Measurements from ENCODE around the gene MYO9B.

The MYO9B gene

GRCh38 chr19:17246681-17247425, 171.3 kb downstream of the MYO9B start:
- DNase-seq: no peak

DNA sequence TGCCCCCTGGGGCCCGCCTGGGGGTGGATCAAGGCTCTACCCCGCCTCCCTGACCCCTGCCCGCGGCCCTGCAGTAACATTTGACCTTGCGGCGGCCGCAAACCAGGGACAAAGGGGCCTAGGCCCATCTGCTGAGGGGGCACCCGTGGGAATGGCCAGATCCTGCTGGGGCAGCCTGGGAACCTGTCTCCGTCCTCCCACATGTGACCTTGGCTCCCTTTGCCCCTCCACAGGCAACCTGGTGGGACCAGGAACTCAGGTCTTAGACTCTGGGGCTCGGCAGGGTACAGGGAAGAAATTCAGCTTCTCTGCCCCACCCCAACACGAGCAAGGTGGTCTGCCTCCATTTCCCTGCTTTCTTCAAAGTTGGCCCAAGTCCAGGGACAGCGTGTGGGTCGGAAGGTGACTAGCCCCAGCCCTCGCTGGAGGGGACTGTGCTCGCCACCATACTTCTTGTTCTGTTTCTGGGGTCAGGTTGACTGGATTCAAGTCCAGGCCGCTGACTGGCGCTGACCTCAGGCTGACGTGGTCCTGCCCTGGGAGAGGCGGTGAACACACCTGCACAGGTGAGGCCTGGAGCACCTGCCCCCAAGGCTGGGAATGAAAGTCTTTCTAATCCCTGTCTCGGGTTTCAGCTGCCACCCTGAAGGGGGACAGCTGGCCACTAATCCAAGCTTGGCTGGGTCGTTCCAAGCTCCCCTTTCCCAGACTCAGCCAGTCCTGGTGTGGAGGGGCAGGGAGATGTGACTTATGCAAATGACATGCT, 172.6 kb downstream of the MYO9B start:
- DNase-seq: no peak

- DNase-seq: no peak
Measured at GRCh38 chr19:17249887-17250548, 174.4 kb downstream of the MYO9B start.

DNA sequence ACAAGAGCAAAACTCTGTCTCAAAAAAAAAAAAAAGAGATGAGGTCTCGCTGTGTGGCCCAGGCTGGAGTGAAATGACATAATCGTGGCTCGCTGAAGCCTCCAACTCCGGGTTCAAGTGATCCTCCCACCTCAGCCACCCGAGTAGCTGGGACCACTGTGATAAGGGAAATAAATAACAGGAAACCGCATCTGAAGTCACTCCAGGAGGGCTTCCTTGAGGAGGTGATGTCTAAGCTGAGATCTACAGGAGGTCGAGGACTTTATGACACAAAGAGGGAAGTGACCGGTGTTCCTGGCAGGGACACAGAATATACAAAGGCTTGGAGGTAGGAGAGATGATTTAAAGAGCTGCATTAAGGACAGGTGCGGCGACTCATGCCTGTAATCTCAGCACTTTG, 179.1 kb downstream of the MYO9B start:
- DNase-seq: no peak

- DNase-seq: no peak
Measured at GRCh38 chr19:17255150-17255621, 179.6 kb downstream of the MYO9B start.

DNA sequence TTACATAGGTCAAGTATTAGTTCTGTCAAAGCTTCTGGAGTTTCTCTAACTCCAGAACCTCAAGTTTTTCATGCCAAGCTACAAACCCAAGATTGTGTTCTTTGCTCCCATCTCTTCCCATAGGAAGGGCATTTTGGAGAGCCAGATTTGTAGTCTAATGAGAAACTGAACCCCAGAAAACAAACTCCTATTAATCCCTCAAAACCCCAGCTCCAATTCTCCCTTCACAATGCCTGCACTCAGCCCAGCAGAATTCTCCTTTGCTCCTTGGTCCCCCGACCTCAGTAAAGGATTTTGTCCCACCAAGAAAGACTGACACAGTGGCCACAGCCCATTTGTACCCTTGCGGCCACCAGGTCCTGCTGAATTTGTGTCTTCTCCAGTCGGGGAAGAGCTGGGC, 180.6 kb downstream of the MYO9B start:
- DNase-seq: no peak

DNA sequence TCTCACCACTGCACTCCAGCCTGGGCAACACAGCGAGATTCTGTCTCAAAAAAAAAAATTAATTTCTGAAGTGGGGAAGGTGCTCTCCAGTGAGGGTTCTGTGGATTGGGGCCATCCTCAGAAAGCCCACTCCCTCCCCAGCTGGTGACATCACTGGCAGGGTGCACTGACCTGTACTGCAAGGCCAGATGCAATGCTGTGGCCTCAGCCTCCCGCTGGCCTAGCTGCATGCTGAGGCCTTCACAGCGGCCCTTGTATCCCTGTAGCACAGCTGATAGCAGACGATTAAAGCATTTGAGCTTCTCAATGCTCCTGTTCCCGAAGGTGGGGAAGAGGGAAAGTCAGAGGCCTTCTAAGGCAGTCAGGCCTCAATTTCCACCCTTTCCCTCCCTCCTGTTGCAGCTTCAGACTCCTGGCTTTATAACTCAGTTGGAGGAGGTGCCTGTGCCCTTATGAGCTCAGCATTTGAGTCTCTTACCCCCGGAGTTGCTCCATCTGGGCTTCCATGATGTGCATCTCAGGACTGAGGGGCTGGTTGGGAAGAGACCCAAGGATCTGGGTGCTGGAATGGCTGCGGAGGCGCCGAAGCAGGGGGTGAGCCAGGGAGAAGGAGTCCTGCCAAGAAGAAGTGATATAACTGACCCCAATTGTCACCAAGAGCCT, 183.7 kb downstream of the MYO9B start:
- no peak for DNase-seq

DNA sequence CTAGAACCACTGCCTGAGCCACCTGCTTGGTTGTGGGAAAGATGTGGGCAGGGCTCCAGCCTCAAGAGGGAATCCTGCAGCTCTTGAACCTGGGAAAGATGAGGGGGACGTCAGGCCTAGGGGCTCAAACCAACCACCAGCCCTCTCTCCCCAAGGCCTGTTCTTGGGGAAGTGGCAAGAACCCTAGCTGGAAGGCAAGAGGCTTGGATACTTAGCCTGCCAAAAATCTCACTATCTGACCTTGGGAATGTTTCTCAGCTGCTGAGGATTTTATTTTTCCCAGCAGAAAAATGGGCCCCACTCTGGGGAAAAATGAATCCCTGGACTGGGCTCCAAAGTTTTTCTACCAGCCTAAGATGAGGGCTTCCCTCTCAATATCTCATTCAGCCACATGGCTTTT, 184.4 kb downstream of the MYO9B start:
- no peak for DNase-seq

DNA sequence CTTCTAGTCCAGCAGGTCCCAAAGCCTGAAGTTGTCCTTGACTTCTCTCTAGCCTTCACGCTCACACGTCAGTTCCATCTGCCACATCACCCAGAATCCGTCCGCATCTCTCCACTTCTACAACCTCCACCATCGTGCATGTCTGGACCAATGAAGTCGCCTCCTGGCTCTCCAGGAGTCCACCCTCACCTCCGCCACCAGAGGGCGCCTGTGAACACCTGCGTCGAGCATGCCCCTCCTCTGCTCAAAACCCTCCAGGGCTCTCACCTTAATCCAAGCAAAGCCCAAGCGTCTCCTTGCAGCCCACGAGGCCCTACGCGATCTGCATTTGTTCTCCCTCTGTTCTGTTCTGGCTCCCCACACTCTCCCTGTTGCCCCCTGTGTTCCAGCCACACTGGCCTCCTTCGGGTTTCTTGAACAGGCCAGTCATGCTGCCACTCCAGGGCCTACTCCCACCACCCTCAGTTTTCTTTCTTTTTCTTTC, 185.3 kb downstream of the MYO9B start:
- peak; percentile 88 for DNase-seq

GRCh38 chr19:17262557-17262956, 187.0 kb downstream of the MYO9B start:
- no peak for DNase-seq

Data from CD4-positive, alpha-beta T cell treated with Interleukin-15 for 1 hour (primary cell).